AG09319 (cell line): Measurements from ENCODE around the gene USP11.

Experiments used
- DNase-seq: peaks from one replicate; pipeline ENCODE4 v3.0.0-alpha.2; 2010; ENCODE audit warnings: low read depth; ENCODE audit errors: extremely low read depth
- TF ChIP-seq, protein P1 (sequence below): IDR thresholded peaks from 2 replicates; pipeline ENCODE4 v1.5.1; 2011; ENCODE audit warnings: low read depth, mild to moderate bottlenecking, inconsistent platforms, low read length, moderate library complexity

Gene USP11

DNA sequence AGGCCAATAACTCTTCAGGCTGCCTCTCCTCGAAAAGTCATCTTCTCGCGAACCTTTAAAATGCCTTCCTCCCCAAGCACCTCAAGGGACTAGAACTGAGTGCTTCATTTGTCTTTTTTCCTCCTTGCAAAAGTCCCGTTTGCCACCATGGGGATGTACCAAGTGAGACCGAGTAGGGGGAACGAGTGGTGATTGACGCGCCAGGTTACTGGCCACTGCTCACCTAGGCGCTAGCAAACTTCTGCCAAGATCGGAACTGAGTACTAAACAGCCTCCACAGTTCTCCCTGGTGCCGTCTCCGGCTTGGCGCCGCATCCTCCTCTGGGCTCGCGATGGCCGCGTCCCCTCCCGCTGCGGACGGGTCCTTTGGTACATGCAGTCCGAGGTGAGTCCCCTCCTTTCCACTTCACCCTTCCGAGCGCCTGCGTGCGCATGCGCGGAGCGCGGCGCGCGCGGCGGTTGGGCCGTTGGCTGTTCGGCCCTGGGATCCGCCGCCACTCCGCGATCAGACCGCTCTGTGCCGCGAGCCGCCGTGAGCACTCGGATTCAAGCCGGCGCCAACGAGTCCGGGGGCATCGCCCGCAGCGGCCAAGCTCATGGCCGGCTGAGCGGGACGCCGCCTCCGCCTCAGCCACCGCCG, 14.4 kb upstream of the USP11 start, which contains the start of gene CDK16:
Gene CDK16 (plus strand): TSS at position 402 of the 640 bp plus-strand sequence. CDS start 4,877 bp downstream, outside the sequence.
- peak; percentile 70 for DNase-seq

DNA sequence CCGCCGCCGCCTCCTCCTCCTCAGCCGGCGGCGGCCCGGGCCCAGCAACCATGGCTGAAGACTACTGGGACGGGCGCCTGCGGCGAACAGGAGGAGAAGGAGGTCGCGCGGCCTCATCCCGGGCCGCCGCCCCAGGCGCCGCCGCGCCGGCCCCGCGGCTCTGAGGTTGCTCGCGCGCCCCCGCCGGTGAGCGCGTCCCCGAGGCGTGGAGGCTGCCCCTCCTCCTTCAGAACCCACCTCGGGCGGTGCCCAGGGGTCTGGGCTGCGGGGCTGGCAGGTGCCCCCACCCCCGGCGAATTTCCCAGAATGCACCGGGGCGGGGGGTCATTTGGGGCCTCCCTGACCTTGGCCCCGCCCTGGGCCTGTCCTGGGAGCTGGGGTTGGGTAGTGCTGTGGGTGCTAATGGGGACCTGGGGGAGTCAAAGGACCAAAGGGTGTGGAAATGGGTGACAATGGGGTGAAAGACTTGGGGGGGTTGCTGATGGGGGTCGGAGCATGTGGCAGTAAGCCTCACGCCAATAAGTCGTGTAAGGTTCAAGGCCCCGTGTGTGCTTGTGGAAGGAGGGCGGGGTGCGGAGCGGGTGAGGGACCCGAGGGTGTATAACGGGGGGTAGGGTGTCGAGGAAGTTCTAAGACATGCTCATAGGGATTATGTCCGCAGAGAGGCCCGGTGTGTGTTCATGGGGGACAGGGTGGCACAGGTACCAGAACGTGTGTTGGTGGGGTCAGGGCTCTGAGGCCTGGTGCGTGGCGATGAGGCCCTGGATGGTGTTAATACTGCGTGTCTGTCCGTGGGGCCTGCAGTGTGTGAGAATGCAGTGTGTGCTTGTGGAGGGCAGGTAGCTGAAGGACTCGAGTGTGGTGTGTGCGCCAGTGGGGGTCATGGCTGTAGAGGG, 13.6 kb upstream of the USP11 start:
- DNase-seq, result no peak
- TF ChIP-seq, protein P1, sequence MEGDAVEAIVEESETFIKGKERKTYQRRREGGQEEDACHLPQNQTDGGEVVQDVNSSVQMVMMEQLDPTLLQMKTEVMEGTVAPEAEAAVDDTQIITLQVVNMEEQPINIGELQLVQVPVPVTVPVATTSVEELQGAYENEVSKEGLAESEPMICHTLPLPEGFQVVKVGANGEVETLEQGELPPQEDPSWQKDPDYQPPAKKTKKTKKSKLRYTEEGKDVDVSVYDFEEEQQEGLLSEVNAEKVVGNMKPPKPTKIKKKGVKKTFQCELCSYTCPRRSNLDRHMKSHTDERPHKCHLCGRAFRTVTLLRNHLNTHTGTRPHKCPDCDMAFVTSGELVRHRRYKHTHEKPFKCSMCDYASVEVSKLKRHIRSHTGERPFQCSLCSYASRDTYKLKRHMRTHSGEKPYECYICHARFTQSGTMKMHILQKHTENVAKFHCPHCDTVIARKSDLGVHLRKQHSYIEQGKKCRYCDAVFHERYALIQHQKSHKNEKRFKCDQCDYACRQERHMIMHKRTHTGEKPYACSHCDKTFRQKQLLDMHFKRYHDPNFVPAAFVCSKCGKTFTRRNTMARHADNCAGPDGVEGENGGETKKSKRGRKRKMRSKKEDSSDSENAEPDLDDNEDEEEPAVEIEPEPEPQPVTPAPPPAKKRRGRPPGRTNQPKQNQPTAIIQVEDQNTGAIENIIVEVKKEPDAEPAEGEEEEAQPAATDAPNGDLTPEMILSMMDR, result no peak

More for the DNA sequence above, 14.4 kb upstream of the USP11 start, which contains the start of gene CDK16:
- TF ChIP-seq, protein P1, result no peak

DNA sequence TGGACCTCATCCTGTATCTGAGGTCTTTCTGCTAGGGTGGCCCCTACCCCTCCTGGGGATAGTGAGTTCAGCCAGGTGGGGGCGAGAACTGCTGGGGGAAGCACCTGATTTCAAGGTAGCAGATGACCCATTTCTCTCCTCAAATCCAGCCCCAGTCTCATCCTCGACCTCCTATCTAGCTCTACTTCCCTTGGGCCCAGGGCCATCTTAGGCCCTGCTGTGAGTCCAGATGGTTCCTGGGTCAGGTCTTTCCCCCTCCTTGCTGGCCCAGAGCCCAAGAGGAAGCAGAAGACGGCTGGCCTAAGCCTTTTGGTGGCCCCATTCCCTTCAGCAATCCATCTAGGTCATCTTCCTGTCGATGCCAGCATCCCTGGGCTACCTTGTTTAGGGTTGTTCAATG, 11.1 kb upstream of the USP11 start:
- TF ChIP-seq, protein P1, result no peak
- DNase-seq, result no peak

DNA sequence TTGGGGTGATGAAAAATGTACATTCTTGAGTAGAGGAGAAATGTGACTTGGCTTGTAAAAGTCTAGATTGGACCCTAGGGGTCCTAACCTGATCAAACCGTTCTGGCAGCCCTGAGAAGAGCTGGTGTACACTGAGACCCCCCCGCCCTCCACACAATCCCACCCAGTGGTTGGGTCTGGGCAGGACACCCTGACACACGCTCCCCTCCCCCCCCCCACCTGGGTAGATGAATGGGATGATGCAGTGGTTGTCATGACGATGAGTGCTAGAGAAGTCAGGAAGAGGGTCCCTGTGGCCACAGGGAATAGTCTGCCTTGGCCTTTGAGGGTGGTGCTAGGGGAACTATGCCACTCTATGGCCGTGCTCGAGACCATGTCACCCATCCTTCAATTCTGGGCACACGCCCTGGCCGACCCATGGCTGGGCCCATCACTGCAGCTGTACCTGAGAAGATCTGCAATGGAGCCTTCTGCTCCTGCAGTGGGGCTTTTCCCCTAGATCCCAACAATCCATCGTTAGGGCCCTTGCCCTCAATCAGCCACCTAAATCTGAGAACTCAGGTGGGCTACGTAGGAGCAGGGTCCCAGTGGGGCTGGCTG, 10.0 kb upstream of the USP11 start:
- no peak for DNase-seq
- TF ChIP-seq, protein P1, result no peak

DNA sequence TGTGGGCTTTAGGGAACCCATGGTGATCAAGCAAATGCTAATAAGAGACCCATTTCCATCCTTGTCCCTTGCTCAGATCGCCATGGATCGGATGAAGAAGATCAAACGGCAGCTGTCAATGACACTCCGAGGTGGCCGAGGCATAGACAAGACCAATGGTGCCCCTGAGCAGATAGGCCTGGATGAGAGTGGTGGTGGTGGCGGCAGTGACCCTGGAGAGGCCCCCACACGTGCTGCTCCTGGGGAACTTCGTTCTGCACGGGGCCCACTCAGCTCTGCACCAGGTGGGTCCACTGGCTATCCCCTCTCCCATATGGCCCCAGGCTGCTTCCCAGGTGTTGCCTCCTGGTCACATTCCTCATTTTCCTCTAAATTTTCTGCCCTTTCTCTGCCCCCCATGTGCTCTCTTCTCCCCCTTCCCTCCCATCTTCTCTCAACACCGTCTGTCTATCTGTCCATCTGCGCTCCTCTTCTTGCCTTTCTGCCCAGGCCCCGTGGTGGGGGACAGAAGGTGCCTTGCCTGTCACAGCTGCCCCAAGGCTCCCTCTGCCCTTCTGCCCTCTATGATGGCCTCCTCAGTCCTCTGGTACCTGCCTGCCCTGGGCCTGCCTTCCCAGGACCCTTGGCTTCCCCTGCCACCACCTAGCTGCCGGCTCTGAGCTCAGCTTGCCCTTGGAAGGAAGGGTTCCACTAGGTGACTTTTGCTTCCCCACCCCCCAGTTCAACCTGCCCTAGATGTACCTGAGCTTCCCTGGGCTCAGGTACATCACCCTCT, 9.1 kb upstream of the USP11 start:
- DNase-seq, result no peak
- TF ChIP-seq, protein P1, result no peak

DNA sequence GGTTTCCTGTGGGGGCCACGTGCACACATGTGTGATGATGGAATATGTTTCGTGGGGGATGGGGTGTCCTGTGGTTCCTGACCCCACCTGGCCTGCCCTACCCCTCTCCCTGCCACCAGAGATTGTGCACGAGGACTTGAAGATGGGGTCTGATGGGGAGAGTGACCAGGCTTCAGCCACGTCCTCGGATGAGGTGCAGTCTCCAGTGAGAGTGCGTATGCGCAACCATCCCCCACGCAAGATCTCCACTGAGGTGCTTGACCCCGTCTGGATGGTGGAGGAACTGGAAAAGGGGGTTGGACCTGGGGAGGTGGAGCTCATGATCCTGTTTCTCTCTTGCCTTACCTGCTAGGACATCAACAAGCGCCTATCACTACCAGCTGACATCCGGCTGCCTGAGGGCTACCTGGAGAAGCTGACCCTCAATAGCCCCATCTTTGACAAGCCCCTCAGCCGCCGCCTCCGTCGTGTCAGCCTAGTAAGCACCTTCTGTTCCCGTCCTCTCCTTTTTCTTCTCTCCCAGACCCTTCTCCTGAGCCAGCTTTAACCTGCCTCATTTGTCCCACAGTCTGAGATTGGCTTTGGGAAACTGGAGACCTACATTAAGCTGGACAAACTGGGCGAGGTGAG, 8.4 kb upstream of the USP11 start:
- TF ChIP-seq, protein P1, result no peak

More for the DNA sequence above, 8.4 kb upstream of the USP11 start:
- no peak for DNase-seq
